Measurements from ENCODE around the gene RNF14.
"Not testable (repeated sequence)": the region's sequence is repeated elsewhere in the genome, so short reads cannot be mapped to it uniquely, and the experiment has no call there.

RNF14 gene

GRCh38 chr5:141968914-141969608, at the start of gene RNF14:
TSS of gene RNF14 (plus strand) at chr5:141969105. CDS start at chr5:141973589, 4,484 bp downstream.
- peak; percentile 94 for DNase-seq

- DNase-seq: no peak
Measured at GRCh38 chr5:141919218-141920119, 49.4 kb upstream of the RNF14 start.

- no peak for DNase-seq
Measured at GRCh38 chr5:141920771-141921170, 48.1 kb upstream of the RNF14 start.

GRCh38 chr5:141922827-141923447, 46.0 kb upstream of the RNF14 start:
- DNase-seq: not testable (repeated sequence)

- peak; percentile 92 for DNase-seq
Measured at GRCh38 chr5:141923448-141924313, 45.2 kb upstream of the RNF14 start, which contains the start of gene DELE1. TSS of gene DELE1 (plus strand) at chr5:141923871. CDS start at chr5:141923942, 71 bp downstream.

GRCh38 chr5:141926434-141926833, 42.5 kb upstream of the RNF14 start:
- DNase-seq: no peak

GRCh38 chr5:141928051-141928450, 40.9 kb upstream of the RNF14 start:
- no peak for DNase-seq

GRCh38 chr5:141929398-141930058, 39.4 kb upstream of the RNF14 start:
- no peak for DNase-seq

GRCh38 chr5:141931694-141932093, 37.2 kb upstream of the RNF14 start:
- no peak for DNase-seq

GRCh38 chr5:141933151-141933550, 35.8 kb upstream of the RNF14 start:
- DNase-seq: no peak

- DNase-seq: no peak
Measured at GRCh38 chr5:141934099-141934844, 34.6 kb upstream of the RNF14 start.

GRCh38 chr5:141935538-141935937, 33.4 kb upstream of the RNF14 start:
- DNase-seq: no peak

GRCh38 chr5:141940695-141941271, 28.1 kb upstream of the RNF14 start:
- no peak for DNase-seq

- DNase-seq: no peak
Measured at GRCh38 chr5:141941307-141941706, 27.6 kb upstream of the RNF14 start.

GRCh38 chr5:141941779-141942178, 27.1 kb upstream of the RNF14 start:
- DNase-seq: no peak

- no peak for DNase-seq
Measured at GRCh38 chr5:141942185-141942857, 26.6 kb upstream of the RNF14 start.

- DNase-seq: no peak
Measured at GRCh38 chr5:141944076-141944475, 24.8 kb upstream of the RNF14 start.

GRCh38 chr5:141945511-141946051, 23.3 kb upstream of the RNF14 start:
- no peak for DNase-seq

- DNase-seq: no peak
Measured at GRCh38 chr5:141947316-141947715, 21.6 kb upstream of the RNF14 start.

- DNase-seq: no peak
Measured at GRCh38 chr5:141948812-141949211, 20.1 kb upstream of the RNF14 start.
